Measurements from ENCODE around the gene LY6G5B.

LY6G5B gene

DNA sequence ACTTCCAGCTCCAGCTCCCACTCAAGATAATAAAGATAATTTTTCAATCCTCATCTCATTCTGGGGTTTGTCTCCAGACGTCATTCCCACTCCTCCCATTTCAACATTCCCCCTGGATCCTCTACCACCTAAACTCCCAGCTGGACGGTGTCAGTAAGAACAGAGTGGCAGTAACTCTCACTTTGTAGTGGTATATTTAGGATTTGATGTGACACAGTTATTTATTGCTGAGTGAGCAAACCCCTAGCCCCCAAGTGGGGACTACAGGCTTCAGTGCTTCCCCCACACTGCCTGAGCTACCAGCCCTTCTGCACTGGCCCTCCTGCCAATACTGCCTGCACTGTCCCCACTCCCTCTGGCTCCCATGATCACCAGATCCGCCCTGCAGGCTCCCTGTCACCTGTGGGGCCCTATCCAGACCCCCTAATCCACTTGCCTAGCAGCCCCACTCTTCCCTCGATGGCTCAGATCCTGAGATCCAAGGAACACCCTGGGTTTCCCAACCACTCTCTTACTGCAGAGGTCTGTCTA, 11.6 kb upstream of the LY6G5B start:
- TF ChIP-seq SIN3A (IDR thresholded peaks at IDR 0.05; ENCODE audit: borderline replicate concordance, insufficient read depth, low read length) (no peak), TAF1 (IDR thresholded peaks at IDR 0.05; ENCODE audit: borderline replicate concordance, insufficient read depth, low read length) (no peak), POLR2AphosphoS5 (IDR thresholded peaks at IDR 0.05; ENCODE audit: low read depth, low read length) (no peak), FOXP2 (optimal IDR thresholded peaks at IDR 0.05; ENCODE audit: borderline replicate concordance, extremely low read depth, extremely low read length, insufficient read depth) (no peak)
- TF ChIP-seq, protein P1, sequence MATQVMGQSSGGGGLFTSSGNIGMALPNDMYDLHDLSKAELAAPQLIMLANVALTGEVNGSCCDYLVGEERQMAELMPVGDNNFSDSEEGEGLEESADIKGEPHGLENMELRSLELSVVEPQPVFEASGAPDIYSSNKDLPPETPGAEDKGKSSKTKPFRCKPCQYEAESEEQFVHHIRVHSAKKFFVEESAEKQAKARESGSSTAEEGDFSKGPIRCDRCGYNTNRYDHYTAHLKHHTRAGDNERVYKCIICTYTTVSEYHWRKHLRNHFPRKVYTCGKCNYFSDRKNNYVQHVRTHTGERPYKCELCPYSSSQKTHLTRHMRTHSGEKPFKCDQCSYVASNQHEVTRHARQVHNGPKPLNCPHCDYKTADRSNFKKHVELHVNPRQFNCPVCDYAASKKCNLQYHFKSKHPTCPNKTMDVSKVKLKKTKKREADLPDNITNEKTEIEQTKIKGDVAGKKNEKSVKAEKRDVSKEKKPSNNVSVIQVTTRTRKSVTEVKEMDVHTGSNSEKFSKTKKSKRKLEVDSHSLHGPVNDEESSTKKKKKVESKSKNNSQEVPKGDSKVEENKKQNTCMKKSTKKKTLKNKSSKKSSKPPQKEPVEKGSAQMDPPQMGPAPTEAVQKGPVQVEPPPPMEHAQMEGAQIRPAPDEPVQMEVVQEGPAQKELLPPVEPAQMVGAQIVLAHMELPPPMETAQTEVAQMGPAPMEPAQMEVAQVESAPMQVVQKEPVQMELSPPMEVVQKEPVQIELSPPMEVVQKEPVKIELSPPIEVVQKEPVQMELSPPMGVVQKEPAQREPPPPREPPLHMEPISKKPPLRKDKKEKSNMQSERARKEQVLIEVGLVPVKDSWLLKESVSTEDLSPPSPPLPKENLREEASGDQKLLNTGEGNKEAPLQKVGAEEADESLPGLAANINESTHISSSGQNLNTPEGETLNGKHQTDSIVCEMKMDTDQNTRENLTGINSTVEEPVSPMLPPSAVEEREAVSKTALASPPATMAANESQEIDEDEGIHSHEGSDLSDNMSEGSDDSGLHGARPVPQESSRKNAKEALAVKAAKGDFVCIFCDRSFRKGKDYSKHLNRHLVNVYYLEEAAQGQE (IDR thresholded peaks at IDR 0.05; ENCODE audit: insufficient read depth in 1 of 2, low read depth in 2 of 2, low read length in 2 of 2): no peak

DNA sequence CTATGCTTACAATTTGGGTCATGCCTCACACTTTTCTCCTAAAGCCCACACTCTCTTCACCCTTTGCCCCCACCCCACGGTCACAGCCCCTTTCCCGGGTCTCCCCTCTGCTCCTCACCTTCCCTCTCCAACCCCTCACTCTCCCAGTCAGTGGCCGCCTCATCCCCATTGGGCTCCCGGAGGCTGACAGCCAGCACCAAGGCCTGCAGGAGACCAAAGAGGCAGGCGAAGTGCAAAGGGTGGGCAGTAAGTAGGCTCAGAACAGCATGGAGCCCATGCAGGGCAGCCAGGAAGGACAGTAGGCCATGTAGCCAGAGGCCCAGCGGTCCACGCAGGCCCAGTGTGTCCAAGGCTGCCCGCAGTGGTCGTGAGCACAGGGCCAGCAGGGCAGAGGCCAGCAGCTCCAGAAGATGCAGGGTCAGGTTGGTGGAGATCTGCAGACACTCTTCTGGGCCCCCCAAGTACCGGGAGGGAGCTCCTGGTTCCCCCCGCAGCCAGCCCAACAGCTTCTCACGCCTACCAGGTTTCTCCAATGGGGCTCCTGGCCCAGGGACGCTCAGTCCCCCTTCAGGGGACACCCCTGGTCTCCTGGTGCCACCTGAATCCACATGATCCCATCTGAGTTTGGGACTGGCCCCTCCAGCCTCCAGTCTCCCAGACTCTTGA, 10.7 kb upstream of the LY6G5B start:
- TF ChIP-seq, protein P1 (IDR thresholded peaks at IDR 0.05; ENCODE audit: insufficient read depth in 1 of 2, low read depth in 2 of 2, low read length in 2 of 2): no peak
- no peak; the same call in 1 of the 2 replicates for TF ChIP-seq POLR2AphosphoS5 (IDR thresholded peaks at IDR 0.05; ENCODE audit: low read depth, low read length)

DNA sequence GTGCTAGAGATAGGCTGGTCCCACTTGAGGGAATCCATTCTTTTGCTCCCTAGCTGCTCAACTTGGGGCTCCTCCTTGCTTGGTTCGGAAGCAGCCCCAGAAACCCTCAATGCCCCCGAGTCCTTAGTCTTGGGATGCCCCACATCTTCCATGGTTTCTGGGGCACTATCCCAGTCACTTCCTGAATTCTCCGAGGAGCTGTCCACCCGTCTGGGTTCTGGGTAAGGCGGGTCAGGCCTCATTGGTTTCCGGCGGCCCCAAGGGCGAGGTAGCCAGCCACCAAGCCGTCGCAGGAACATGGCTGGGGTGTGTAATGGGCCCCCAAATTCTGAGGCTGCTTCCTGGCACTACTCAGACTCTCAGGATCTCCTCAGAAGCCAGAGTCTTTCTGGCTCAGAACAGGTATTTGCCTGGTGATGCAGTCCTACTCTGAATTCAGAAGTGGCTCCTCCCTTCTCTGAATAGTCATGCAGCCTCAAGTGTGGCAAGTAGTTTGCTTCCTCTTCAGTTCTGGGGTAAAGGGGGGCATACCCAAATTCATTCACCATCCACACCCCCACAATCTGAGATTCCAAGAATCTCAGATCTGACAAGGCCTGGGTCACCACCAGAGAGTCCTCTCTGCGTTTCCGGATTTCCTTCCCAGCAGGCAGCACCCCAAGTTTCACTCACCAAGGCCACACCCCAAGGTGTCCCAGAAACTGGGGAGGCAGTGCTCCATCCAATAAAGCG, 10.0 kb upstream of the LY6G5B start:
- TF ChIP-seq, protein P1 (IDR thresholded peaks at IDR 0.05; ENCODE audit: insufficient read depth in 1 of 2, low read depth in 2 of 2, low read length in 2 of 2): peak; percentile 87 to 91
- no peak for TF ChIP-seq TAF1 (IDR thresholded peaks at IDR 0.05; ENCODE audit: borderline replicate concordance, insufficient read depth, low read length)

DNA sequence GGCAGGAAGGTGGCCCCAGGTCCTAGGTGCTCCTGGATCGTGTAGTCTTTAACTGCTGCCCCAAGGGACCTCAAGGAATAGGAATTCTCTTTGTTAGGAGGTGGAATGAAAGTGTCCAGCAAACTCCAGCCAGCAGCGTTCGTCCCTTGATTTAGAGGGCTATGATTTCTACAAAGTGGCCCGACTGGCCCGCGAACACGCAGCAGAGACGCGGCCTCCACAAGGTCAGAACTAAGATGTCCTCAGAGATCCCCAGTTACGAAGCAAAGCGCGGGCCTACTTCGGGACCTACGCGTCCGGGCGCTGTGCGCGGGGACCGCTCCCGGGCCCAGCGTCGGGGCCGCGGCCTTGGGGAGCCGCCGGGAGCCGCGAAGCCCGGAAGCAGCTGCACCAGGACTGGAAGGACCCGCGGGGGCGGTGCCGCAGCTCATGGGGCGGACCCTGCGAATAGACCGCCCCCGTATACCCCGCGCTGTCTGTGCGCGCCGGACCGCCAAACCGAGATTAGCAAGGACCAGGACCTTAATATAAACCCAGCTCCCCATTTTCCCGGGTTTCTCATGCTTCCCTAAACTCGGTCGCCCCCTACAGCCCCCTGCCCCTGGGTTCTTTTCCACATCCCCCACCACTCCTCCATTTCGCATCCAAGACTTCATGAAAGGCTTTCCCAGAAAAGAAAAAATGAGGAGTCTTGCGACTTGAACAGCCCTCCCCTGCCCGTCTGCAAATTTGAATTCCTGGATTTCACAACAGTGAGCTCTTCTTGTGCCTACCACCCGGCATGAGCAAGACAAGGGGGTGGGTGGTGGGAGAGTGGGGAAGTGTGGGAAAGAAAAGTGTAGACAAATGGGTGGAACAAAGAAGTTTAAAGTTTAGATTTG, 9.2 kb upstream of the LY6G5B start, which contains the start of gene C6orf47:
Gene C6orf47 (minus strand): TSS at position 398 of the 881 bp plus-strand sequence. CDS start 831 bp downstream, outside the sequence.
- peak; percentile 62; the same call in 1 of the 2 replicates for TF ChIP-seq SIN3A (IDR thresholded peaks at IDR 0.05; ENCODE audit: borderline replicate concordance, insufficient read depth, low read length)
- peak; percentile 95 for TF ChIP-seq POLR2AphosphoS5 (IDR thresholded peaks at IDR 0.05; ENCODE audit: low read depth, low read length)
- TF ChIP-seq FOXP2 (optimal IDR thresholded peaks at IDR 0.05; ENCODE audit: borderline replicate concordance, extremely low read depth, extremely low read length, insufficient read depth): no peak
- peak; percentile 88; the same call in 1 of the 2 replicates for TF ChIP-seq TAF1 (IDR thresholded peaks at IDR 0.05; ENCODE audit: borderline replicate concordance, insufficient read depth, low read length)
- TF ChIP-seq, protein P1 (IDR thresholded peaks at IDR 0.05; ENCODE audit: insufficient read depth in 1 of 2, low read depth in 2 of 2, low read length in 2 of 2): peak; percentile 45 to 50; a peak in 1 of 4 replicates
